H1 (cell line): ENCODE results near the gene CASKIN2. TPM values are rescaled to one million over a fixed set of nuclear protein-coding genes. Genes with fewer than 3 reads are reported as not detected.

Experiments
- CTCF ChIA-PET: fragments of 300-600 bp; sonication (Branson Sonifier 250); formaldehyde crosslinking; loops from one replicate; lab custom pipeline; 2021; ENCODE audit not compliant: partially characterized antibody; lab: Charles Lee
- POLR2A ChIA-PET: fragments of 300-600 bp; sonication (Branson Sonifier 250); formaldehyde crosslinking; loops from one replicate; lab custom pipeline; 2021; ENCODE audit warnings: inconsistent platforms; ENCODE audit not compliant: partially characterized antibody; lab: Charles Lee
- DNase-seq, 2 experiments: peaks; one replicate each; pipeline versions ENCODE4 v3.0.0 to v3.0.0-alpha.2; 2010 to 2022; ENCODE audit warnings: low spot score in 2 of 2, low read depth in 1 of 2, mixed read lengths in 1 of 2
- FAIRE-seq: peaks from 2 replicates; lab custom pipeline; 2011; peaks lifted over from hg19 to GRCh38; lab: Jason Lieb, UNC
- H2AFZ ChIP-seq: 2 replicates; pipeline ENCODE4 v1.8.1; 2012; ENCODE audit warnings: low read length, inconsistent platforms
- H2AK5ac ChIP-seq: 2 replicates; pipeline ENCODE4 v1.6.1; 2013; ENCODE audit warnings: low read depth, low read length
- H2BK120ac ChIP-seq: replicated peaks from 2 replicates; pipeline ENCODE3; 2013; ENCODE audit warnings: low read depth, low read length, inconsistent platforms
- H2BK12ac ChIP-seq: 2 replicates; pipeline ENCODE4 v1.6.1; 2013; ENCODE audit warnings: low read depth, low read length
- H2BK15ac ChIP-seq: 2 replicates; pipeline ENCODE4 v1.6.1; 2013; ENCODE audit warnings: low read length
- H2BK20ac ChIP-seq: 2 replicates; pipeline ENCODE4 v1.6.1; 2013; ENCODE audit warnings: low read length
- H2BK5ac ChIP-seq: 2 replicates; pipeline ENCODE4 v1.6.1; 2013; ENCODE audit warnings: low read depth, low read length
- H3K14ac ChIP-seq: 2 replicates; pipeline ENCODE4 v1.6.1; 2013; ENCODE audit warnings: inconsistent platforms; ENCODE audit not compliant: insufficient read length
- H3K18ac ChIP-seq: 2 replicates; pipeline ENCODE4 v1.6.1; 2013; ENCODE audit warnings: low read length; ENCODE audit errors: extremely low read depth
- H3K23ac ChIP-seq: 2 replicates; pipeline ENCODE4 v1.6.1; 2013; ENCODE audit warnings: inconsistent platforms; ENCODE audit not compliant: insufficient read length
- H3K23me2 ChIP-seq: 2 replicates; pipeline ENCODE4 v1.6.1; 2013; ENCODE audit warnings: low read depth, low read length
- H3K27ac ChIP-seq: 2 replicates; pipeline ENCODE4 v1.6.1; 2011; ENCODE audit warnings: low read depth, low read length, inconsistent platforms
- H3K27me3 ChIP-seq, 4 experiments: replicated peaks in 1 of 4; 1 replicate in 1 of 4; 2 replicates in 3 of 4; pipeline versions ENCODE4 v1.6.1 to v1.8.1; 2011 to 2013; ENCODE audit warnings: low read length in 3 of 4, mild to moderate bottlenecking in 3 of 4, inconsistent platforms in 2 of 4, mixed read lengths in 2 of 4, moderate library complexity in 1 of 4; ENCODE audit not compliant: control insufficient read depth in 3 of 4, insufficient read depth in 3 of 4; ENCODE audit errors: extremely low read depth in 1 of 4
- H3K36me3 ChIP-seq, 4 experiments: 2 replicates each; pipeline versions ENCODE4 v1.6.1 to v1.8.1; 2011 to 2013; ENCODE audit warnings: mild to moderate bottlenecking in 4 of 4, low read length in 3 of 4, moderate library complexity in 2 of 4, control low read depth in 1 of 4, inconsistent platforms in 1 of 4; ENCODE audit not compliant: insufficient read depth in 4 of 4, control insufficient read depth in 2 of 4
- H3K4ac ChIP-seq: replicated peaks from 2 replicates; pipeline ENCODE3; 2013; ENCODE audit warnings: low read length, low read depth, mixed read lengths, inconsistent platforms; ENCODE audit not compliant: insufficient read length
- H3K4me1 ChIP-seq, 4 experiments: replicated peaks in 1 of 4; 1 replicate in 1 of 4; 2 replicates in 3 of 4; pipeline versions ENCODE4 v1.6.1 to v1.8.1; 2011 to 2013; ENCODE audit warnings: low read length in 3 of 4, inconsistent platforms in 2 of 4, mixed read lengths in 1 of 4; ENCODE audit not compliant: insufficient read depth in 4 of 4, control insufficient read depth in 3 of 4
- H3K4me2 ChIP-seq, 2 experiments: 2 replicates each; pipeline versions ENCODE4 v1.6.1 to v1.8.1; 2011 to 2013; ENCODE audit warnings: low read depth in 2 of 2, low read length in 2 of 2, control low read depth in 1 of 2, inconsistent platforms in 1 of 2, mild to moderate bottlenecking in 1 of 2; ENCODE audit not compliant: insufficient read depth in 1 of 2
- H3K4me3 ChIP-seq, 4 experiments: fragments of 200-600, 300-600 bp in 1 of 4; sonication (generic), shearing (Covaris generic), sonication (Bioruptor Twin) in 1 of 4; 2 replicates each; pipeline versions ENCODE4 v1.5.1 to v1.8.1; 2011 to 2016; ENCODE audit warnings: low read length in 4 of 4, low read depth in 3 of 4, control low read depth in 2 of 4, inconsistent platforms in 2 of 4, mild to moderate bottlenecking in 2 of 4, mixed read lengths in 1 of 4, moderate library complexity in 1 of 4; ENCODE audit not compliant: insufficient read depth in 2 of 4; ENCODE audit errors: extremely low read depth in 1 of 4
- H3K56ac ChIP-seq: replicated peaks from 2 replicates; pipeline ENCODE3; 2013; ENCODE audit warnings: low read depth, mild to moderate bottlenecking, mixed read lengths, low read length, inconsistent platforms; ENCODE audit not compliant: insufficient read length
- H3K79me1 ChIP-seq: 2 replicates; pipeline ENCODE4 v1.6.1; 2013; ENCODE audit warnings: low read depth, low read length, control low read depth
- H3K79me2 ChIP-seq, 2 experiments: 2 replicates each; pipeline versions ENCODE4 v1.6.1 to v1.8.1; 2012 to 2013; ENCODE audit warnings: low read length in 2 of 2, mild to moderate bottlenecking in 2 of 2, inconsistent platforms in 1 of 2; ENCODE audit not compliant: insufficient read depth in 2 of 2, control insufficient read depth in 1 of 2
- H3K9ac ChIP-seq, 4 experiments: replicated peaks in 1 of 4; 1 replicate in 1 of 4; 2 replicates in 3 of 4; pipeline versions ENCODE4 v1.6.1 to v1.8.1; 2011 to 2013; ENCODE audit warnings: low read depth in 3 of 4, low read length in 3 of 4, control low read depth in 2 of 4, mild to moderate bottlenecking in 2 of 4, moderate library complexity in 2 of 4, inconsistent platforms in 1 of 4; ENCODE audit errors: extremely low read depth in 1 of 4
- H3K9me3 ChIP-seq, 2 experiments: 2 replicates each; pipeline versions ENCODE4 v1.6.1 to v1.8.1; 2012 to 2013; ENCODE audit warnings: mild to moderate bottlenecking in 2 of 2, moderate library complexity in 2 of 2, control low read depth in 1 of 2, inconsistent platforms in 1 of 2, low read depth in 1 of 2, low read length in 1 of 2, mixed read lengths in 1 of 2; ENCODE audit not compliant: insufficient read depth in 2 of 2
- H4K20me1 ChIP-seq, 2 experiments: replicated peaks in 1 of 2; 2 replicates each; pipeline versions ENCODE3 to v1.8.1; 2011 to 2013; ENCODE audit warnings: inconsistent platforms in 2 of 2, low read length in 2 of 2, mild to moderate bottlenecking in 1 of 2; ENCODE audit not compliant: insufficient read depth in 2 of 2, control insufficient read depth in 1 of 2
- H4K5ac ChIP-seq: 2 replicates; pipeline ENCODE4 v1.6.1; 2013; ENCODE audit warnings: low read length, low read depth, mixed read lengths, inconsistent platforms; ENCODE audit not compliant: insufficient read length
- H4K8ac ChIP-seq: 2 replicates; pipeline ENCODE4 v1.8.0; 2013; ENCODE audit warnings: mild to moderate bottlenecking, moderate library complexity, low read length, inconsistent platforms; ENCODE audit not compliant: insufficient read depth; ENCODE audit errors: extremely low read depth
- H4K91ac ChIP-seq: replicated peaks from 2 replicates; pipeline ENCODE3; 2013; ENCODE audit warnings: low read length, mixed read lengths, inconsistent platforms; ENCODE audit not compliant: insufficient read length
- BACH1 ChIP-seq: IDR thresholded peaks from 2 replicates; pipeline ENCODE4 v1.6.1; 2012; ENCODE audit warnings: low read length, improper control_type of control experiment
- CREB1 ChIP-seq: IDR thresholded peaks from 2 replicates; pipeline ENCODE4 v1.6.1; 2012; ENCODE audit warnings: inconsistent platforms
- CTCF ChIP-seq, 3 experiments: IDR thresholded peaks; 1 replicate in 2 of 3; 2 replicates in 1 of 3; pipeline versions ENCODE4 v1.5.1 to v1.6.1; 2011; ENCODE audit warnings: low read length in 3 of 3, mild to moderate bottlenecking in 3 of 3, inconsistent platforms in 2 of 3, low read depth in 1 of 3, moderate library complexity in 1 of 3; ENCODE audit not compliant: insufficient read depth in 1 of 3; ENCODE audit errors: control extremely low read depth in 1 of 3
- GABPA ChIP-seq: IDR thresholded peaks from 2 replicates; pipeline ENCODE4 v1.6.1; 2011; ENCODE audit warnings: mild to moderate bottlenecking, low read length, moderate library complexity, borderline replicate concordance; ENCODE audit not compliant: insufficient read depth
- GTF2F1 ChIP-seq: IDR thresholded peaks from 2 replicates; pipeline ENCODE4 v1.6.1; 2012; ENCODE audit warnings: low read depth, low read length, improper control_type of control experiment, borderline replicate concordance
- RNF2 ChIP-seq: fragments of 200-900, 300-1000 bp; sonication (generic); IDR thresholded peaks from 2 replicates; pipeline ENCODE4 v1.7.1; 2016; ENCODE audit warnings: borderline replicate concordance, low read depth, mild to moderate bottlenecking, antibody characterized with exemption, low read length; ENCODE audit not compliant: poor library complexity, severe bottlenecking; ENCODE audit errors: missing control alignments
- SIX5 ChIP-seq: IDR thresholded peaks from 2 replicates; pipeline ENCODE4 v1.6.1; 2011; ENCODE audit warnings: mild to moderate bottlenecking, low read depth, low read length
- SP2 ChIP-seq: IDR thresholded peaks from 2 replicates; pipeline ENCODE4 v1.6.1; 2012; ENCODE audit warnings: mild to moderate bottlenecking, low read length, inconsistent platforms
- WGBS, 2 experiments: shearing (Covaris generic) in 1 of 2; methylation state at CpG; one replicate each; pipeline versions ENCODE4 v1.1.6 to v1.1.7; 2013 to 2015; ENCODE audit warnings: low lambda C conversion rate in 2 of 2, mixed read lengths in 2 of 2, inconsistent platforms in 1 of 2, low coverage in 1 of 2, missing lambda C conversion rate in 1 of 2; ENCODE audit not compliant: insufficient replicate concordance in 2 of 2, insufficient coverage in 1 of 2, insufficient read length in 1 of 2; ENCODE audit errors: extremely low coverage in 1 of 2, missing lambda C conversion rate in 1 of 2; 5-methylcytosine and 5-hydroxymethylcytosine counted together
- polyA plus RNA-seq, 7 experiments: library from polyadenylated mRNA; depleted of rRNA in 3 of 7; stranded (reverse) in 5 of 7; unstranded in 2 of 7; fragments of >200 nt in 5 of 7; fragments of 200-250 nt in 2 of 7; gene quantifications; 1 replicate in 5 of 7; 2 replicates in 1 of 7; 4 replicates in 1 of 7; pipeline versions ENCODE4 v1.2.1 to v1.2.3, GENCODE V29; 2011 to 2013; ENCODE audit warnings: missing spikeins in 2 of 7, mixed read lengths in 2 of 7
- total RNA-seq: library from RNA; stranded (reverse); fragmentation: NEBNext Ultra II Directional; extraction: Animal tissue kit (Norgen Biotek cat#: 25700); gene quantifications from 2 replicates; pipeline ENCODE4 v1.2.1, GENCODE V29; 2021

CASKIN2 gene
- total and polyA plus RNA-seq, 2 of the 8 experiments (the other 6 are each of a cell fraction or from before 2014, with no cell fraction given) = 6.7 to 32.3 TPM

DNA sequence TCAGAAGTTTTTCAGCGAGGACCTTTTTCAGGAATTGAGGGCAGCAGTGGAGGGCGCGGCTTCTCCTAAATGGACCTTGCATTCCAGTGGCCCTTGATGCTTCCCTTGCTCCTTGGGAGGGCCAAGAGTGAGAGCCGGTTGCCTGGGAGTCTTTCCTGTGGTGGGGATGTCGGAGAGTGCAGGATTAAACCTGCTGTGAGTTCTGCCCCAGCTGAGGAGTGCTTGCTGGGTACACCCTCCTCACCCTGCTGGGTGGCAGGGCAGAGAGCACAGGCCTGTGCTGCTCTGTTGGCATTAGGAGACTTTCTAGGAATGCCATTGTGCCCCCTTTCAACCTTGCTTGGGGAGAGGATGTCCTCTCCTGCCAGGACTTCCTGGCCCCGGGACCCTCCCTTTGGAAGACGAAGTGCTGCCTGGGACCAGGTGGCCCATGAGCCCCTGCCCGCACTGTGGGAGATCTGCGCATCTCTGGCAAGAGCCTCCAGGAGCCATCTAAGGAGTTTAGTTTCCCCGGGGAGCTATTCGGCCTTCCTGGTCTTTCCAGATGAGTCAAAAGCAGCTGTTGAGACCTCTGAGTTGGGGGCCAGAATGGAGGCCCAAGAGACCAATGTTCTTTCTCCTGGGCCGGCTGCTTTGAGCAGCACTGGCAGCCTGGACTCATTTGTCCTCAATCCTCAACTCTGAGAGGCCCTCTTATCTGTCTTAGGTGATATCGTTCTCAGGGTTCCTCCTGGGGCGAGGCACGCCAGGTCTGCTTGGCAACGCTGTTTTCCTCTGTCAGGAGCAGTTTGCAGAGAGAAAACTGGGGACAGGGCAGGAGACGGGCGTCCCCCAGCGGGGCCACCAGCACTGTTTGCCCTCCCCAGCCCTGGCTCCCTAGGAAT lies 15.7 kb upstream of the CASKIN2 start:
- H3K4me2 ChIP-seq = no peak overlapping the region
- H3K56ac ChIP-seq = no peak overlapping the region
- H3K4me3 ChIP-seq = no peak overlapping the region
- H3K4ac ChIP-seq = no peak overlapping the region
- DNase-seq (no peak), FAIRE-seq (no peak)
- H4K20me1 ChIP-seq = peaks cover 8 to 12% of the 10 kb centered on the region in 2 experiments
- peaks cover 6% of the 10 kb centered on the region; the same call in 1 of the 2 replicates for H3K23me2 ChIP-seq
- H2BK120ac ChIP-seq = no peak overlapping the region
- no peak overlapping the region for H2BK15ac ChIP-seq
- no peak overlapping the region for H3K23ac ChIP-seq
- peaks cover 0 to 12% (median 5%) of the 10 kb centered on the region in 4 experiments; a peak in 5 of 7 replicates for H3K4me1 ChIP-seq
- no peak overlapping the region for H2AK5ac ChIP-seq
- no peaks in the 10 kb centered on the region; a peak in 1 of 7 replicates for H3K27me3 ChIP-seq
- peaks cover 2% of the 10 kb centered on the region for H3K79me1 ChIP-seq
- H3K18ac ChIP-seq = no peak overlapping the region
- POLR2A ChIA-PET = interaction anchor here (0.6 to 3.6 kb wide), 5 partner anchors 11 to 75 kb away, joined by 3 to 12 read pairs (median 3); partner anchors contain the start of gene TMEM94
- H2BK5ac ChIP-seq = no peak overlapping the region
- CTCF ChIA-PET = interaction anchor here (0.9 to 1.9 kb wide), 11 partner anchors 11 to 291 kb away, joined by 3 to 7 read pairs (median 4); no protein-coding TSS in a partner anchor
- peak overlapping the region; percentile 28; the same call in 1 of the 2 replicates for H4K8ac ChIP-seq
- H4K91ac ChIP-seq = no peak overlapping the region
- H4K5ac ChIP-seq = no peak overlapping the region
- no peak overlapping the region for H2AFZ ChIP-seq
- H3K9me3 ChIP-seq = no peaks in the 10 kb centered on the region
- H3K27ac ChIP-seq = no peak overlapping the region
- H3K79me2 ChIP-seq = peaks cover 0 to 7% of the 10 kb centered on the region in 2 experiments; a peak in 1 of 4 replicates
- no peak overlapping the region for H3K14ac ChIP-seq
- H2BK20ac ChIP-seq = no peak overlapping the region
- no peak overlapping the region for H3K9ac ChIP-seq
- H3K36me3 ChIP-seq = no peaks in the 10 kb centered on the region
- WGBS, 2 experiments = 87% methylated on average over 18 of the region's 19 CpGs; no CpG with 5 or more reads in 1 of the 2 experiments
- H2BK12ac ChIP-seq = no peak overlapping the region
- no peak for TF ChIP-seq SP2
- no peak for TF ChIP-seq GABPA
- TF ChIP-seq GTF2F1 = no peak
- TF ChIP-seq CREB1 = no peak
- TF ChIP-seq RNF2 = no peak
- no peak for TF ChIP-seq SIX5
- no peak for TF ChIP-seq CTCF (IDR thresholded peaks at IDR 0.05; ENCODE audit: control extremely low read depth in 1 of 3, insufficient read depth in 1 of 3, low read depth in 1 of 3, low read length in 3 of 3)
- TF ChIP-seq BACH1 = no peak
